Endodermal cell (in vitro differentiated cells): ENCODE measurements around the gene TFAP2D. TPM values are rescaled to one million over a fixed set of nuclear protein-coding genes. Genes with fewer than 3 reads are reported as not detected.

ENCODE experiments used
- DNase-seq: peaks from one replicate; pipeline ENCODE4 v3.0.0-alpha.2; 2017
- H3K27ac ChIP-seq: 2 replicates; pipeline ENCODE4 v1.5.1; 2013; ENCODE audit warnings: mild to moderate bottlenecking, low read depth, low read length, moderate library complexity
- H3K27me3 ChIP-seq: 2 replicates; pipeline ENCODE4 v1.6.1; 2013; ENCODE audit warnings: mild to moderate bottlenecking, low read length, moderate library complexity; ENCODE audit not compliant: insufficient read depth, control insufficient read depth, poor library complexity, severe bottlenecking
- H3K36me3 ChIP-seq: 2 replicates; pipeline ENCODE4 v1.7.0; 2013; ENCODE audit warnings: mild to moderate bottlenecking, low read length, moderate library complexity; ENCODE audit not compliant: control insufficient read depth, insufficient read depth
- H3K4me1 ChIP-seq: one replicate; pipeline ENCODE4 v1.7.0; 2013; ENCODE audit warnings: low read length; ENCODE audit not compliant: control insufficient read depth, insufficient read depth
- H3K4me3 ChIP-seq: 2 replicates; pipeline ENCODE4 v1.5.1; 2013; ENCODE audit warnings: mild to moderate bottlenecking, low read length, moderate library complexity
- H3K9ac ChIP-seq: 2 replicates; pipeline ENCODE4 v1.6.1; 2013; ENCODE audit warnings: mild to moderate bottlenecking, low read length, moderate library complexity; ENCODE audit not compliant: poor library complexity, severe bottlenecking; ENCODE audit errors: extremely low read depth
- H3K9me3 ChIP-seq: 2 replicates; pipeline ENCODE4 v1.6.1; 2013; ENCODE audit warnings: mild to moderate bottlenecking, low read length, moderate library complexity; ENCODE audit not compliant: control insufficient read depth
- H3K27ac Mint-ChIP-seq: 2 replicates; pipeline ENCODE4 v1.8.0; 2020; ENCODE audit warnings: mixed read lengths
- H3K27me3 Mint-ChIP-seq: 2 replicates; pipeline ENCODE4 v1.8.0; 2021; ENCODE audit warnings: mild to moderate bottlenecking, mixed read lengths; ENCODE audit not compliant: insufficient read depth
- H3K36me3 Mint-ChIP-seq: 2 replicates; pipeline ENCODE4 v1.8.0; 2020; ENCODE audit warnings: low read depth, mixed read lengths
- H3K4me1 Mint-ChIP-seq: 2 replicates; pipeline ENCODE4 v1.8.0; 2020; ENCODE audit warnings: mixed read lengths
- H3K4me3 Mint-ChIP-seq: 2 replicates; pipeline ENCODE4 v1.8.0; 2020; ENCODE audit warnings: mild to moderate bottlenecking, moderate library complexity, mixed read lengths
- H3K9me3 Mint-ChIP-seq: 2 replicates; pipeline ENCODE4 v1.8.0; 2020; ENCODE audit warnings: mild to moderate bottlenecking, mixed read lengths
- CTCF ChIP-seq: fragments of 200-600 bp; sonication (generic); conservative IDR thresholded peaks from 2 replicates; pipeline ENCODE4 v1.5.0; 2021; ENCODE audit warnings: antibody characterized with exemption, mild to moderate bottlenecking
- WGBS, 2 experiments: methylation state at CpG; one replicate each; pipeline versions ENCODE4 v1.1.5 to v1.1.7; 2013; ENCODE audit warnings: missing lambda C conversion rate in 2 of 2, mixed read lengths in 1 of 2; ENCODE audit not compliant: insufficient coverage in 1 of 2, insufficient read length in 1 of 2; 5-methylcytosine and 5-hydroxymethylcytosine counted together
- total RNA-seq, 2 donors: library from RNA; stranded (reverse); fragmentation: NEBNext Ultra II Directional in 1 of 2; extraction: Animal tissue kit (Norgen Biotek cat#: 25700) in 1 of 2; gene quantifications; 2 replicates in 1 of 2; 3 replicates in 1 of 2; pipeline ENCODE4 v1.2.1, GENCODE V29; 2021

The TFAP2D gene
- total RNA-seq, 2 donors from 2014 or later = not detected

DNA sequence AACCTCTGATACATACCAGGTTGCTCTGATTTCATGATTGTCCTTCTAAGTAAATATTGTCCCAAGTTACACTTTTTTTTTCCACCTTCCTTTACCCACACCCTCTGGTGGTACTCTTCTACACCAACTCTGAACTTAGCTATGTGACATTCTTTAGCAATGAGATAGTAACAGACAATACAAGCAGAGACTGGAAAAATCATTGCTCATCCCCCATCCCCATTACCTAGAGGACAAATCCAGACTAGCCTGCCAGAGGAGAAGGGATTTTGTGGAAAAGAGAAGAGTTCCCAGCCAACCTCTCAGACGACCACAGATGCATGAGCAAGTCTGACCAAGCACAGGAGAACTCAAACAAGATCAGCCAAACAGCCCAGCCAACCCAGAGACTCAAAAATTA is 72.6 kb downstream of the TFAP2D start:
- H3K4me3 Mint-ChIP-seq = no peak overlapping the region
- no peaks in the 10 kb centered on the region for H3K9me3 Mint-ChIP-seq
- H3K36me3 Mint-ChIP-seq = no peaks in the 10 kb centered on the region
- WGBS, 2 experiments = 79% methylated on average over 1 of the region's 1 CpG; no CpG with 5 or more reads in 1 of the 2 experiments
- Histone ChIP-seq H3K4me1 (no peaks in the 10 kb centered on the region), H3K36me3 (no peaks in the 10 kb centered on the region), H3K27me3 (peaks cover 14% of the 10 kb centered on the region), H3K9ac (no peak overlapping the region), H3K4me3 (no peak overlapping the region), H3K27ac (no peak overlapping the region), H3K9me3 (no peaks in the 10 kb centered on the region)
- no peak for DNase-seq
- peaks cover 1% of the 10 kb centered on the region for H3K27me3 Mint-ChIP-seq
- H3K4me1 Mint-ChIP-seq = peaks cover 12% of the 10 kb centered on the region
- H3K27ac Mint-ChIP-seq = no peak overlapping the region
- no peak for TF ChIP-seq CTCF

DNA sequence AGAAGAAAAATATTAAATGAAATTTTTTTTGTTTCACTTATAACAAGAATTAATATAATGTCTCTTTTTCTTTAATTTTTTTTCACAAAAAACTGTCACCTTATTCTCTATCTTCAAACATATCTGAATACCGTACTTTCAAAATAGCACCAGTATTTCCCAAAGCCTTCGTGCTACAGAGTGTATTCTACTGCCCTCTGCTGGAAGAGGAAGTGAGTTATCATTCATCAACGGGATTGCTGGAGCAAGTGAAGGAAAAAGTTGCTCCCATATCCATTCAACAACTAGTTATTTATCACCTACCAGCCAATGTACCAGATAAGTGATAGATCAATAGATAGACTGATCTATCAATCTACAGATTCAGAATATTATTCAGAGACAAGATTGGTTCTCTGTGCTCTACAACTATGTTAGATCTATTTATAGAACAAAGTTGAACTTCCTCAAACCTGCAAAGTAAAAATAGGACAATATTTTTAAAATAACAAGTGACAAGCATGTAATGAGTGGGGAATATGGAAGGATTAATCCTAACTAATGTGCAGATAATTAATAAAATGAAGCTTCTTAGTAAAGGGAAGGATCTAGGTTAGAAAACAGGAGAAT is 78.7 kb downstream of the TFAP2D start:
- H3K9ac ChIP-seq = no peak overlapping the region
- H3K4me3 ChIP-seq = no peak overlapping the region
- no peak overlapping the region for H3K27ac ChIP-seq
- no peaks in the 10 kb centered on the region for H3K36me3 ChIP-seq
- Mint-ChIP-seq H3K36me3 (no peaks in the 10 kb centered on the region), H3K4me3 (no peak overlapping the region), H3K9me3 (no peaks in the 10 kb centered on the region), H3K4me1 (peaks cover 12% of the 10 kb centered on the region), H3K27me3 (peaks cover 44% of the 10 kb centered on the region), H3K27ac (no peak overlapping the region)
- H3K9me3 ChIP-seq = no peaks in the 10 kb centered on the region
- WGBS, 2 experiments = 0 to 14% methylated on average over 2 to 3 of the region's 3 CpGs
- H3K4me1 ChIP-seq = no peaks in the 10 kb centered on the region
- H3K27me3 ChIP-seq = peaks cover 57% of the 10 kb centered on the region
- TF ChIP-seq CTCF = peak; percentile 90
- peak; percentile 51 for DNase-seq

- no peak overlapping the region for H3K27ac ChIP-seq
- H3K9me3 ChIP-seq = no peaks in the 10 kb centered on the region
- TF ChIP-seq CTCF = no peak
- Mint-ChIP-seq H3K4me3 (no peak overlapping the region), H3K9me3 (no peaks in the 10 kb centered on the region), H3K27ac (no peak overlapping the region), H3K4me1 (peaks cover 10% of the 10 kb centered on the region), H3K36me3 (no peaks in the 10 kb centered on the region), H3K27me3 (peaks cover 44% of the 10 kb centered on the region)
- H3K4me3 ChIP-seq = no peak overlapping the region
- peaks cover 57% of the 10 kb centered on the region for H3K27me3 ChIP-seq
- no peaks in the 10 kb centered on the region for H3K36me3 ChIP-seq
- no peak for DNase-seq
- H3K4me1 ChIP-seq = no peaks in the 10 kb centered on the region
- no peak overlapping the region for H3K9ac ChIP-seq
- WGBS, 2 experiments = 60 to 93% methylated on average over 1 of the region's 1 CpG
Measured at GRCh38 chr6:50792771-50793170, 79.4 kb downstream of the TFAP2D start.
